Fibroblast of skin of abdomen (primary cell): ENCODE measurements around the gene SETBP1.

Experiments used
- DNase-seq: peaks from one replicate; pipeline ENCODE4 v3.0.0-alpha.2; 2013

Gene SETBP1

DNA sequence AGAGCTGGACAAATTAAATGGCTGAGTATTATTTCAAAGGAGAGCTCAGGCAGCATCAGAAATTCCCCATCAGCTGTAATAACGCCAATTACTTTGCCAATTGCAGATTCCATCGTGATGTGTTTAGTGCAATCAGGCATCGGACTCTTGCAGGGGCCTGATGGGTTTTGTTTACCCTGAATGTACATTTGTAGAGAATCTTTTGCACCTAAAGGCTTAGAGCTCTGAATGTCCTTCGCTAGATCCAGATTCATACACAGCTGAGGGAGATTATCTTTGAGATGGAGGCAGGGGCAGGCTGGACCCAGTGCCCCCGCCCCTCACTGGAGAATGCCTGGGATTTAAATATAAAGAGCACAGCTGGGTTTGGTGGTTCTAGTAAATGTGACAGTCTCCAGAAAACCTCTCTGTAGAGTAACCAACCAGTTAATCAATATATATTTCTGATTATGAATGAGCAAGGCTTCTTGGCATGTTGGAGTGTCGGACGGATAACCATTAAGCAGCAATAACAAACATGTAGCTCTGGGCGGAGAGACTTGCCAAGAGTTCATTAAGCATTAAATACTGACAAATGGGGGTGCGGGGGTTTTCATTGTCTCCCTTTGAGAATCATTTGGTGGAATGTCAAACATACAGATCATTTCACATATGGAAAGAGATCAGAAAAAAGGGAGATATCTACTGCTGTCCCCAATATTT lies 200.9 kb downstream of the SETBP1 start:
- DNase-seq = no peak

DNA sequence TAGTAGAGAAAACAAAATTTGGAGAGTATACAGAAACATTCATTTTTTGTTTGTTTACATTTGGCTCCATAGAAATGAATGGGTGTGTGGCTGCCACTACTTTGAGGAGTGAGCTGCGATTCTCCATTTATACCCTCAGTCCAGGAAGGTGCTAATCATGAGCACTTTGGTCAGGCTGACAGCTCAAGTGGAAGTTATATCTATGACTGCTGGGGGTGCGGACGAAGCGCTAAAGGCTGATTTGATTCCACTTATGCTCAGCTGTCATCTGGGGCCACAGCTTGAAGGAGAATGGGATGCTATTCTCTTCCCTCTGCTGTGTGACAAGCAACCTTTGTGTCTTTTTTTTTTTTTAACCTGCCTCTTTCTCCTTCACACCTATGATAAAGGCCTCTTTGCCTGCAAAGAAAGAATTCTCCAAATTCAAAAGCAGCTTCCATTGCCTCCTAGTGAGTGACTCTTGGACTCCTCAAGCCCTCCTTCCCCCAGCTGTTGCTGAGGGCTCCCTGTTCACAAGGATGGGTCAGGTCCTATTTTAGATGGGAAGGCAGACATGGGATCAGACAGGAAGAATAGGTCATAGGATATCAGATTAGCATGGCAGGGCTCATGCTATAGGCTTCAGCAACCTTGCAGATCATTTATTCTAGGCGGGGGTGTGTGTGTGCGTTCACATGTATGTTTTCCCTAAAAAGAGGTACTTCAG lies 201.6 kb downstream of the SETBP1 start:
- DNase-seq = no peak

DNA sequence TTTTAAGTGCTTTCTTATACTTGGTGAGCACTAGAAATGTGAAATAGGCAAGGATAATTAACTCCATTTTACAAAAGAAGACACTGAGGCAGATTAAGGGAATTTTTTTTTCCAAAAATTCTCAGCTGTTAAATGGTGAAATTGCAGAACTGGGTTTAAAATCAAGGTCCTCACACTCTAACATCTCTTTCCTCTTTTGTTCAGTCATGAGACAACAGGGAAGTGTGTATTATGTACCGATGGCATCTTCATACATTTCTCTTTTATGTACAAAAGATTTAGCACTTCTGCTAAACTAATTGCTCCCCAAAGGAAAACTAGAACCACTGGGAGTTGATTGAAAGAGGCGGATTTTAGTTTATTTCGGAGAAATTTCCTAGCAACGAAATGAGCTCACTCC lies 203.0 kb downstream of the SETBP1 start:
- DNase-seq = no peak

DNA sequence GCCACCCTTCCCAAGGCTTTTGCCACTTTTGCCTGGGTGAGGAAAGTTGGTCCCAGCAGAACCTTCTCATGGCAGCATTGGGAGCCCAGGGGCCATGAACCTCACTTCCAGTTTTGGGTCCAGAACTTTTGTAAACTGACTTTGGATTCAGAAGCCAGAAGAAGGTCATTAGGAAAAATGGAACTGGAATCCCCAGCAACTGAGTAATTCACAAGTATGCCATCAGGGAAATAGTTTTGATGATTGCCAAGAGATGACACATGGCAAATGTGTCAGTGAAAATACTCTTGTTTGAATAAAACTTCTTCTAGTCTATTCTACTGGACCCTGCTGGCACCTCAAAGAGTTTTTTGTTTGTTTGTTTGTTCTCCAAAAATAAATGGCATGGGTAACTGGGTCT lies 203.7 kb downstream of the SETBP1 start:
- peak; percentile 41 for DNase-seq

DNA sequence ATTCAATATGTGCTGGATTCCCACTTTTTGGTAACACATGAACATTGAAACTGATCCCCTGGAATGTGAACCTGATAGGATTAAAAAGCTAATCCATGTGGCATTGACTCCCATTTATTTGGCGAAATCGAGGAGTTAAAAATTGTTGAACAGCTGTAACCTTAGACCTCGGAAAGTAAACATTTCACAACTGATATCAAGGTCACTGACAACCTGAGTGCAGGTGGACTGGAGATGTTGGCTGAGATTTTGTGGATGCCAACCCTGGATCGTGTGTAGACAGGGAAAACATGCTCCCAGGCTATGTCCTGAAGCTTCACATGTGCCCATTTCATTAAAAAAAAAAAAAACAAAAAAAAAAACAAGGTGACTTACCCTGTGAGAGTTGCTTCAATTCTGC lies 204.8 kb downstream of the SETBP1 start:
- DNase-seq = no peak

DNA sequence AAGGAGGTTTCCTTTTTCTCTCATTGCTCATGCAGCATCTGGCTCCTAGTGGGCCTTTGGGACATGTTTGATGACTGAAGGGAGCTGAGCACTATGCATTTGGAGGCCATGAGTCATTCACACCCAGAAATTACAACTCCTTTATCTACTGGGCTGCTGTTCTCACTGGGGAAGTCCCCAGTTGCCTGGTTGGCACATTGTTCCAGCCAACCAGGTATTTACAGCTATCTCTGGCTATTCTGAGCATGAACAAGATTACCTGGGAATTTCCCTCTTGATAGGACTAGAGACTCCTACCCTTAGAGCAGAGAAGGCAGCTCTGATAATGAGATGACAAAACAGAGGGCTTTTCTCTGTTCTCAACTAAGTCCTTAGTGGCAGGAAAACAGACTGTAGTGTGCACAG lies 206.5 kb downstream of the SETBP1 start:
- DNase-seq = peak; percentile 72

DNA sequence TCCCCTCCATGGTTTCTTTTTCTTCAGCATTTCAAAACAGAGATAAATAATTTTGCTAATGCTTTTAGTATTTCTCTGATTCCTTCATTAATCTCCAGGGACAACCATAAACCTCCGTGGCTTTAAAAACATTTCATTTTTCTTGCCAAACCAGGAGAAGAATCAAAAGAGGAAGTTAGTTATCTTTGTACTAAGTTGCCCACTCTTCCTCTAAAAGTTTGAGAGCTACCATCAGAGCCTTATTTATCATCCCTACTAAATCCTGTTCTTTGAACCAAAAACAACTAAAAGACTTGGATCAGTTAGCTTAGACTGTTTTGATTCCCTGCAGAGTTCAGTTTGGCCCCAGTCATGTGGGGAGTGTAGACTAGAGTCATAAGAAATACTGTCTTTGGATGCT lies 208.4 kb downstream of the SETBP1 start:
- DNase-seq = no peak

DNA sequence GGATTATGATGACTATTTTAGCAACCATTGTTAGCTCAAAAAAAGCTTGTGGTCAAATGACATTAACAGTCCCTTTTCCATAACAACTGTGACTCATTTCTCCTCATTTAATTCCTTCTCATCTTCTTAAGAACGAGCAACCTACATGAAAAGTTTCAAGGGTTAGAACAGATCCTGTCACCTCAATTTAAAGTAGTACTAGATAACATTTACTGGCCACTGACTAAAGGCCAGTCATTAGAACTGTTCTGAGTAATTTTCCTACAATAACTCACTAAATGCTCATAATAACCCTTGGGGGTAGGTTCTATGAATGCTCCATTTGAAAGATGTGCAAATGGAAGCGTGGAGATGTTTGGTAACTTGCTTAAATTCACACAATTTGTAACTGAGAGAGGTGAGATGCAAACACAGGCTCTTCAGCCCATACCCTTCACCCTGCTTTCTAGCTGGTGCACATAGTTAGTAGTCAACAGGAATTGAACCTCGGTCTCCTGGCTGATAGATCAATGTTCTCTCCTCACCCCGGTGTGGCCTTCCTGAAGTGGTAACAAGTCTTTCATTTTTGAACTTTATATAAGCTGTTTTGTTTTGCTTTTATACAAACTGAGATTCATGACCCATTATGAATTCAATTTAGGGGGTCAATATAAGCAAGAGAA lies 212.5 kb downstream of the SETBP1 start:
- DNase-seq = no peak

DNA sequence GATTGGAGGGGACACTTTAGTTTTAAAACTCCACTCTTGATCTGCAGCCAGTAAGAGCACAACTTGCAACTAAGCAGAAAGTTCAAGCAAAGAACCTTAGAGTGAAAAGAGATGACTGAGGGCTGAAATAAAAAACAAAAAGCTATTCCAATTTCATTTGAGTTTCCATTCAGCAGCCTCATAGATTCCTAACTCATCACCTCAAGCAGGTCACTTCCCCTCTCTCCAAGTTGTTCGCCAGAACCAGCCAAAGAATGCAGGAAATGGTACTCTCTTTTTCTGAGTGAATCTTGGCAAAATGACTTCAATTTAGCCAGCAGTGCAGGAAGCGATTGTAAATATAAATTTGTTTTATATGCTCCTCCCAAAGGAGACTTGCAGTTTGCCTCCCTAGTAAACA lies 213.3 kb downstream of the SETBP1 start:
- DNase-seq = peak; percentile 12

DNA sequence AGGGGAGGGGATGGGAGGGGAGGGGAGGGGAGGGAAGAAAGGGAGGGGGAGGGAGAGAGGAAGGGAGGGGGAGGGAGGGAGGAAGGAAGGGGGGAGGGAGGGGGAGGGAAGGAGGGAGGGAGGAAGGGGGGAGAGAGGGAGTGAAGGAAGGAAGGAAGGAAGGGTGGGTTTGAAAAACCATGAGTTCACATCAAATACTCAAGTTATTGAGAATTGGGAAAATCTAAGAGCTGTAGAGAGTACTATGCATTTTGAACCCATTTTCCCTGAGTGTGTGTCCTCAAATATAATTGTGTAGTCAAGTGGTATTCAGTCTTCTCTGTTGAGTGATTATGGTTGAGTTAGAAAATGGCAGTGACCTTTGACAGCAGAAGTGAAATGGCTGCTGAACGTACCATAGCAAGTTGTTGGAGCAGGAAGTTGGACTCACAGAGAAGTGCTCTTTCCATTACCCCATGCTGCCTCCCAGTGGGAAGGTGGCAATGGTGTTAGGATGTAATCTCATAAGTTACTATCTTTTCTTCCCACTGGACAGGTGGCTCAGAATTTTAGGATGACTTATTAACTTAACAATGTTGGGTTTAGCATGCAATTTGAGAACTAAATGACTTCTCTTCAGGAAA lies 214.6 kb downstream of the SETBP1 start:
- DNase-seq = peak; percentile 56

DNA sequence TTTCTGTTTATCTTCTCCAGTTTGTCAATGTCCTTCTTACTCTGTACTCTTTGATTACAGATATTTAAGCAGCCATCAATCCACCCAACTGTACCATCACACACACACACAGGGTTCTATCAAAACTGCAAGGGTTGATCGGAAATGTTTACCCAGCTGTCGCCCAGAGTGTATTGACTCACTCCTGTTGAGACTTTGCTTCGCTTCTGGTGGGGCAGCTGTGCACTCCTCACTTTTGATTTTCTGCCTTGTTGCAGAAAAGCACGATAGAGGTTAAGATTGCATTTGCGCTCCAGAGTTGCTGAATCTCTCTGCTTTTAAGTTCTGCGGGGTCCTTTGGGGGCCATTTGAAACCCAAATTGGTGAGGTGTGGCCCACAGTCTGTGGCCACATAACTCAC lies 216.2 kb downstream of the SETBP1 start:
- DNase-seq = no peak

DNA sequence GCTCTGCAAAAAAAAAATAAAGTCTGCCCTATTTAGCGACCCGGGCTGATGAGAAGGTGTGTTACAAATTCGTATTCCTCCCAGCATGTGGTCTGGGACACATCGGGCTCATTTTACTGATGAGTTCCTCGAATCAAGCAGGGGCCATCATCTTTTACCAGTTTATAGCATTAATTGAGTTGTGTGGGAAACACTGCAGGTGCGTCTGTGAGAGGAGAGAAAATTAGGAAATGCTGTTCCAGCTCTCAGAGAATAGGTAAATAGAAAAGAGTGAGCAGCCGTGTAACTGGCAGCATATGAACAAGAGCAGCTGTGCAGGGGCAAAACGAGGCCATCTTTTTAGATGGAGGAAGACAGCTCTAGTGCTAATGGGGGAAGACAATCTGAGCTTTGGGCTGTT lies 216.7 kb downstream of the SETBP1 start:
- DNase-seq = no peak

- DNase-seq = no peak
These were observed 217.1 kb downstream of the SETBP1 start for GRCh38 chr18:44897816-44898215.

- DNase-seq = no peak
These were observed 217.8 kb downstream of the SETBP1 start for GRCh38 chr18:44898498-44898897.

DNA sequence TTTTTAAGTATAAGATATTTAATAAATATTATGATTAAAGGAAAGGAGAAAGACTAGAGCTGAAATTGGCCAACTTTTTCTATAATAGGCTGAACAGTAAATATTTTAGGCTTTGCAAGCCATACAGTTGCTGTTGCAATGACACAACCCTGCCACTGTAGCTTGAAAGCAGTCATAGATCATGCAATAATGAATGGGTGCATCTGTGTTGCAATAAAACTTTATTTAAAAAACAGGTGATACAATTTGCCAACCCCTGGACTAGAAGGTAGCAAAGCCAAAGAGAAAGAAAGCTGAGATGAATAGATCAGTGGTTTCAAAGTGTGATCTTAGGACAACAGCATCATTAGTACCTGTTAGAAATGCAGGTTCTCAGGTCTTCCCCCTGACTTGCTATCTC lies 219.1 kb downstream of the SETBP1 start:
- DNase-seq = no peak

GRCh38 chr18:44900627-44901026 lies 219.9 kb downstream of the SETBP1 start:
- peak; percentile 3 for DNase-seq

GRCh38 chr18:44901283-44901682 lies 220.6 kb downstream of the SETBP1 start:
- no peak for DNase-seq

DNA sequence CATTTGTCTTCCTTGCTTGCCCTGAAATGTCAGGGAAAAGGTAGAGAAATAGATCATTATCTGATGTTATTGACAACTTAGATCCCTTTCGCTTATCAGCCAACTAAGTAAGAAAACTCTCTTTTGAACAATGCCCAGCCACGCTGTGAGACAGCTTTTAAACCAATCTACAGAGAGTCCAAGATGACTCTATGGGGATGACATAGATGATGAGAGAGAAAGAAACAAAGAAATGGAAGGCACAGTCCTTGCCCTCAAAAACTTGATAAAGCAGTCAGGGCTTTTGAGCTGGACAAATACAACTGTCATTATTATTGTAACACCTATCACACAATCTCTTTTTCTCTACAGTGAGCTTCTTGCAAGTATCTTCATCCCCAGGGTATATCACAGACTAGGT lies 222.6 kb downstream of the SETBP1 start:
- no peak for DNase-seq

DNA sequence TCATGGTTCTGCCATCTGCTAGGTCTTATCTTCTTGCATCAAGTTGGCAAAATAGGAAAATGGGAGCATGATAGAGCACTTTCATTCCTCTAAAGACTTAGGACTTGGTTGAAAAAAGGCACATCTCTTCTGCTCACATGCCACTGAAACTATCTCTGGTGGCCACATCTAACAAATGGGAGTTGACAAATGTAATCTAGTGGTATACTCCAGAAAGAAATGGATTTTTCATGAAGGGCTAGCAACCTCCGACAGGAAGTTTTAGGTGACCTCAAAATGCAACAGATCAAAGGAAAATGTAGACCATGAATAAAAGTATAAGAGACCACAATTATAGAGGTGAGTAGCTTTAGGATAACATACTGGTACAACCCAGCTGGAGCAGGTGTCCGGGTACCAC lies 224.1 kb downstream of the SETBP1 start:
- no peak for DNase-seq

GRCh38 chr18:44909191-44909719 lies 228.6 kb downstream of the SETBP1 start:
- DNase-seq = peak; percentile 25

DNA sequence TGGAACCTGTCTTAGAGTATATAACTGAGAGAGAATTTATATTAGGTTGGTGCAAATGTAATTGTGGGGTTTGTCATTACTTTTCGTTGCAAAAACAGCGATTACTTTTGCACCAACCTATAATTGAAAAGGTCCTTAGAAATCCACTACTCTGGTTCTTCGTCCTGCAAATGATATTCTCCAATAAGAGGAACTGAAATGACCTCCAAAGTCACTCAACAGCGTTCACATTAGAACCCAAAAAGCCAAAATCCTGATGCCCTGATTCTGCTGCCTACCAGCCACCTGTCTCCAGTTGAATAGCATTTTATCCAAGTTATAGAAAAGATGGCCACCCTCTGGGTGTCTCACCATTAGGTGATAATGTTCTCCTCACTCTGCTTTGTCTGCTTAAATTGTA lies 230.6 kb downstream of the SETBP1 start:
- no peak for DNase-seq

DNA sequence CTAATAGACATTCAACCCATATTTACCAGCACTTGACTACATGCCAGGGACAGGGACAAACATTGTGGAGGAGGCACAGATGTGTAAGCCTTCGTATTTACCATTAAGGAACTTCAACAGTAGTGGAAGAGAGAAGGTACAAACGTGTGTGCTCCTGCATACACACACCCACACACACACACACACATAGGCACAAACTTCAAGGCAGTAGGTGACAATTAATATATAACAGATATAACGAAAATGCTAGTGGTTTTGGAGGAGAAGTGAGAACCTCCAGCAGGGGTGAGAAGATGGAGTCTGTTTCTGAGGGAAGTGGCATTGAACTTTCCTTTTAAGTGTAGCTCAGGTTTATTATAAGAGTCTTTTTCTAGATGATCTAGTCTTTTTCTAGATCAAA lies 231.1 kb downstream of the SETBP1 start:
- DNase-seq = no peak
